ENCODE results near the gene BAZ2B. TPM values are rescaled to one million over a fixed set of nuclear protein-coding genes. Genes with fewer than 3 reads are reported as not detected.

Gene BAZ2B
- total RNA-seq, 2 experiments from 2014 or later, result 3.7 to 11.8 TPM

- Histone ChIP-seq H3K9me2 (ENCODE audit: insufficient read depth, low read length) (no peaks in the 10 kb centered on the region), H4K20me1 (ENCODE audit: insufficient read depth, low read length) (no peaks in the 10 kb centered on the region), H3K9me3 (ENCODE audit: low read length) (no peaks in the 10 kb centered on the region), H3K4me2 (ENCODE audit: low read length) (no peak overlapping the region), H3K36me3 (ENCODE audit: insufficient read depth, low read length) (no peaks in the 10 kb centered on the region), H3K27ac (ENCODE audit: low read depth, low read length, poor library complexity, severe bottlenecking) (no peak overlapping the region), H3K4me3 (ENCODE audit: low read depth, low read length, poor library complexity, severe bottlenecking) (no peak overlapping the region), H2AFZ (ENCODE audit: low read length) (no peak overlapping the region), H3K4me1 (ENCODE audit: insufficient read depth, low read length, poor library complexity, severe bottlenecking) (no peaks in the 10 kb centered on the region), H3K79me2 (ENCODE audit: insufficient read depth, low read depth, low read length) (no peaks in the 10 kb centered on the region)
- TF ChIP-seq CTCF (conservative IDR thresholded peaks at IDR 0.05; ENCODE audit: low read length) (no peak), EZH2phosphoT487 (IDR thresholded peaks at IDR 0.05; ENCODE audit: borderline replicate concordance, low read depth, low read length) (no peak)
- ChIA-PET CTCF (ENCODE audit: unreplicated experiment) (no interaction called here), POLR2A (interaction anchor here (0.7 to 1.1 kb wide), 3 partner anchors 8 to 237 kb away, joined by 3 to 4 read pairs (median 3); no protein-coding TSS in a partner anchor)
- DNase-seq (ENCODE audit: low spot score), result no peak
- BruUV-seq (replicated peaks), result no TSS peak
- intact Hi-C loops (cut with micrococcal nuclease; ENCODE audit: unreplicated experiment), result no loop called here
Observed at GRCh38 chr2:159506764-159507440, 109.4 kb downstream of the BAZ2B start.

- Histone ChIP-seq H2AFZ (ENCODE audit: low read length) (no peak overlapping the region), H3K79me2 (ENCODE audit: insufficient read depth, low read depth, low read length) (no peaks in the 10 kb centered on the region), H3K9me3 (ENCODE audit: low read length) (no peaks in the 10 kb centered on the region), H3K27ac (ENCODE audit: low read depth, low read length, poor library complexity, severe bottlenecking) (no peak overlapping the region), H3K4me1 (ENCODE audit: insufficient read depth, low read length, poor library complexity, severe bottlenecking) (no peaks in the 10 kb centered on the region), H3K36me3 (ENCODE audit: insufficient read depth, low read length) (no peaks in the 10 kb centered on the region), H3K4me2 (ENCODE audit: low read length) (no peak overlapping the region), H3K9me2 (ENCODE audit: insufficient read depth, low read length) (no peaks in the 10 kb centered on the region), H3K4me3 (ENCODE audit: low read depth, low read length, poor library complexity, severe bottlenecking) (no peak overlapping the region), H4K20me1 (ENCODE audit: insufficient read depth, low read length) (no peaks in the 10 kb centered on the region)
- intact Hi-C loops (cut with micrococcal nuclease; ENCODE audit: unreplicated experiment), result no loop called here
- no peak for DNase-seq (ENCODE audit: low spot score)
- no TSS peak for BruUV-seq (replicated peaks)
- ChIA-PET CTCF (ENCODE audit: unreplicated experiment) (no interaction called here), POLR2A (interaction anchor here (0.6 to 1.1 kb wide), 3 partner anchors 9 to 27 kb away, joined by 3 read pairs; no protein-coding TSS in a partner anchor)
- TF ChIP-seq CTCF (conservative IDR thresholded peaks at IDR 0.05; ENCODE audit: low read length), result no peak
- no peak for TF ChIP-seq EZH2phosphoT487 (IDR thresholded peaks at IDR 0.05; ENCODE audit: borderline replicate concordance, low read depth, low read length)
Observed at GRCh38 chr2:159506202-159506601, 110.1 kb downstream of the BAZ2B start.

- no peak overlapping the region for H3K4me3 ChIP-seq (ENCODE audit: low read depth, low read length, poor library complexity, severe bottlenecking)
- no peaks in the 10 kb centered on the region for H3K79me2 ChIP-seq (ENCODE audit: insufficient read depth, low read depth, low read length)
- H2AFZ ChIP-seq (ENCODE audit: low read length), result no peak overlapping the region
- H3K27ac ChIP-seq (ENCODE audit: low read depth, low read length, poor library complexity, severe bottlenecking), result no peak overlapping the region
- intact Hi-C loops (cut with micrococcal nuclease; ENCODE audit: unreplicated experiment), result no loop called here
- no peak for DNase-seq (ENCODE audit: low spot score)
- H3K4me1 ChIP-seq (ENCODE audit: insufficient read depth, low read length, poor library complexity, severe bottlenecking), result no peaks in the 10 kb centered on the region
- H3K9me2 ChIP-seq (ENCODE audit: insufficient read depth, low read length), result no peaks in the 10 kb centered on the region
- no peaks in the 10 kb centered on the region for H4K20me1 ChIP-seq (ENCODE audit: insufficient read depth, low read length)
- TF ChIP-seq EZH2phosphoT487 (IDR thresholded peaks at IDR 0.05; ENCODE audit: borderline replicate concordance, low read depth, low read length), result no peak
- TF ChIP-seq CTCF (conservative IDR thresholded peaks at IDR 0.05; ENCODE audit: low read length), result no peak
- ChIA-PET POLR2A (interaction anchor here (0.7 to 2.6 kb wide), 5 partner anchors 10 to 1709 kb away, joined by 3 to 12 read pairs (median 3); no protein-coding TSS in a partner anchor), CTCF (ENCODE audit: unreplicated experiment) (no interaction called here)
- H3K36me3 ChIP-seq (ENCODE audit: insufficient read depth, low read length), result no peaks in the 10 kb centered on the region
- no peaks in the 10 kb centered on the region for H3K9me3 ChIP-seq (ENCODE audit: low read length)
- BruUV-seq (replicated peaks), result no TSS peak
- H3K4me2 ChIP-seq (ENCODE audit: low read length), result no peak overlapping the region
Observed at GRCh38 chr2:159505196-159505595, 111.2 kb downstream of the BAZ2B start.
